DND-41 (cell line): ENCODE data around the gene VPS33B.
A peak's percentile ranks its signal among the peaks of the same experiment; 100 is the strongest.

ENCODE experiments used
- ATAC-seq: fragments of 200-7000 bp; cut with Tn5 transposase; 3 replicates; pipeline ENCODE4 v1.9.1; 2021; ENCODE audit warnings: low read depth; ENCODE audit not compliant: insufficient read depth
- DNase-seq: peaks from one replicate; pipeline ENCODE4 v3.0.0-alpha.2; 2020
- H2AFZ ChIP-seq: 2 replicates; pipeline ENCODE4 v1.6.0; 2012; ENCODE audit warnings: low read depth, low read length
- H3K27ac ChIP-seq: 2 replicates; pipeline ENCODE4 v1.5.1; 2012; ENCODE audit warnings: low read length, inconsistent platforms
- H3K27me3 ChIP-seq: fragments of 200-600 bp; sonication (generic); 2 replicates; pipeline ENCODE4 v1.6.0; 2012; ENCODE audit warnings: low read length, mild to moderate bottlenecking, inconsistent platforms; ENCODE audit not compliant: insufficient read depth, poor library complexity
- H3K36me3 ChIP-seq: 2 replicates; pipeline ENCODE4 v1.5.1; 2012; ENCODE audit warnings: low read length, inconsistent platforms; ENCODE audit not compliant: insufficient read depth
- H3K4me1 ChIP-seq: 2 replicates; pipeline ENCODE4 v1.5.1; 2012; ENCODE audit warnings: mild to moderate bottlenecking, low read length; ENCODE audit not compliant: insufficient read depth
- H3K4me2 ChIP-seq: 2 replicates; pipeline ENCODE4 v1.6.0; 2012; ENCODE audit warnings: mild to moderate bottlenecking, moderate library complexity, low read length, inconsistent platforms; ENCODE audit not compliant: insufficient read depth
- H3K4me3 ChIP-seq, 2 experiments: fragments of 200-600 bp in 1 of 2; shearing (Covaris generic) in 1 of 2; 2 replicates each; pipeline ENCODE4 v1.5.1; 2012 to 2016; ENCODE audit warnings: inconsistent platforms in 2 of 2, low read length in 2 of 2, mild to moderate bottlenecking in 2 of 2, low read depth in 1 of 2, moderate library complexity in 1 of 2
- H3K79me2 ChIP-seq: 2 replicates; pipeline ENCODE4 v1.6.0; 2012; ENCODE audit warnings: low read length, inconsistent platforms; ENCODE audit not compliant: insufficient read depth
- H3K9ac ChIP-seq: 2 replicates; pipeline ENCODE4 v1.6.0; 2012; ENCODE audit warnings: low read depth, mild to moderate bottlenecking, inconsistent platforms, low read length, moderate library complexity
- H3K9me3 ChIP-seq: 2 replicates; pipeline ENCODE4 v1.5.1; 2012; ENCODE audit warnings: low read length, moderate library complexity, mild to moderate bottlenecking, inconsistent platforms; ENCODE audit not compliant: insufficient read depth, severe bottlenecking
- H4K20me1 ChIP-seq: 2 replicates; pipeline ENCODE4 v1.6.0; 2012; ENCODE audit warnings: low read length; ENCODE audit not compliant: insufficient read depth
- EZH2 ChIP-seq: IDR thresholded peaks from 3 replicates; pipeline ENCODE4 v1.6.1; 2012; ENCODE audit warnings: borderline replicate concordance, low read depth, mild to moderate bottlenecking, moderate library complexity, low read length, inconsistent platforms; ENCODE audit not compliant: severe bottlenecking
- TF ChIP-seq, protein P1 (sequence below): IDR thresholded peaks from 2 replicates; pipeline ENCODE4 v1.5.1; 2012; ENCODE audit warnings: borderline replicate concordance, low read length, moderate library complexity, mild to moderate bottlenecking; ENCODE audit not compliant: poor library complexity, severe bottlenecking; ENCODE audit errors: extremely low read depth

Gene VPS33B

DNA sequence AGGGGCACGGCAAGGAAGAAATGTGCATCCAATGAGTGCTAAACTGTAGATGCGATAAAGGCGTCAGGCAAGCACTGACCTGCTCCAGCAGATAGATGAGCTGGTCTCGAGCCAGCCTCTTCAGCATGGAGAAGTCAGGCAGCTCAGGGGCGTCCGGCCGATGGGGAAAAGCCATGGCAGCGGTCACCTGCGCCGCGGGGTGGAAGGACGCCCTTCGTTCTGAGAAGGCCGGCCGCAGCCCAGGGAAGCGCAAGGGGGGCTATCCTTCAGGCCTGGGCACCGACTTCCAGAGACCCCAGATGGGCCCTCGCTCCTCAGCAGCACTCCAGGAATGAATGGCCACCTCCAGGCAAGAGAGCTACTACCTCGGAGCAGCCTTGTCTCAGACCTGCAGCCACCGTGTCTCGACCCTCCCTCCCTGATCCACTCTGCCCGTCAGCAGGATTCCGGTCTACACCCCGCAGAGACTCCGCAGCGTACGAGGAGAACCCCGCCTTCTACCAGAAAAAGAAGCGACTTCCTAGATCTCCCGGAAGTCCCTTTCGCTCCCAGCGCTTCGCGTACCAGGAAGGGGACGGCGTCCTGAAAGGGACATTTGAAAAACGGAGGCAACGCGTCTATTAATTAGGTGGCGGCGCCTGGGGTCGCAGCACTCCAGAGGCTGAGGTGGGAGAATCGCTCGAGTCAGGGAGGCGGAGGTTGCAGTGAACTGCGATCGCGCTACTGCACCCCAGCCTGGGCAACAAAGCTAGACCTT, at the start of gene VPS33B:
Gene VPS33B (minus strand): TSS at position 520 of the 757 bp plus-strand sequence. CDS start 345 bp downstream, at position 175.
- peak; percentile 88 for DNase-seq
- Histone ChIP-seq H3K4me3 (peak within 1 kb of the TSS; percentile 76 to 88), H3K4me1 (peaks cover 33% of the 10 kb centered on the region), H3K27ac (peak within 1 kb of the TSS; percentile 80), H3K36me3 (peaks cover 6% of the 10 kb centered on the region), H4K20me1 (0 out of 2 replicates have a peak, but pooled peaks cover 2% of the 10 kb centered on the region), H3K9me3 (no peaks in the 10 kb centered on the region), H3K9ac (peak within 1 kb of the TSS; percentile 87), H2AFZ (peak within 1 kb of the TSS; percentile 79), H3K4me2 (peak within 1 kb of the TSS; percentile 94), H3K27me3 (no peaks in the 10 kb centered on the region), H3K79me2 (peaks cover 49% of the 10 kb centered on the region)
- ATAC-seq, result peak; percentile 91
- TF ChIP-seq EZH2, result no peak
- TF ChIP-seq, protein P1, sequence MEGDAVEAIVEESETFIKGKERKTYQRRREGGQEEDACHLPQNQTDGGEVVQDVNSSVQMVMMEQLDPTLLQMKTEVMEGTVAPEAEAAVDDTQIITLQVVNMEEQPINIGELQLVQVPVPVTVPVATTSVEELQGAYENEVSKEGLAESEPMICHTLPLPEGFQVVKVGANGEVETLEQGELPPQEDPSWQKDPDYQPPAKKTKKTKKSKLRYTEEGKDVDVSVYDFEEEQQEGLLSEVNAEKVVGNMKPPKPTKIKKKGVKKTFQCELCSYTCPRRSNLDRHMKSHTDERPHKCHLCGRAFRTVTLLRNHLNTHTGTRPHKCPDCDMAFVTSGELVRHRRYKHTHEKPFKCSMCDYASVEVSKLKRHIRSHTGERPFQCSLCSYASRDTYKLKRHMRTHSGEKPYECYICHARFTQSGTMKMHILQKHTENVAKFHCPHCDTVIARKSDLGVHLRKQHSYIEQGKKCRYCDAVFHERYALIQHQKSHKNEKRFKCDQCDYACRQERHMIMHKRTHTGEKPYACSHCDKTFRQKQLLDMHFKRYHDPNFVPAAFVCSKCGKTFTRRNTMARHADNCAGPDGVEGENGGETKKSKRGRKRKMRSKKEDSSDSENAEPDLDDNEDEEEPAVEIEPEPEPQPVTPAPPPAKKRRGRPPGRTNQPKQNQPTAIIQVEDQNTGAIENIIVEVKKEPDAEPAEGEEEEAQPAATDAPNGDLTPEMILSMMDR, result no peak

DNA sequence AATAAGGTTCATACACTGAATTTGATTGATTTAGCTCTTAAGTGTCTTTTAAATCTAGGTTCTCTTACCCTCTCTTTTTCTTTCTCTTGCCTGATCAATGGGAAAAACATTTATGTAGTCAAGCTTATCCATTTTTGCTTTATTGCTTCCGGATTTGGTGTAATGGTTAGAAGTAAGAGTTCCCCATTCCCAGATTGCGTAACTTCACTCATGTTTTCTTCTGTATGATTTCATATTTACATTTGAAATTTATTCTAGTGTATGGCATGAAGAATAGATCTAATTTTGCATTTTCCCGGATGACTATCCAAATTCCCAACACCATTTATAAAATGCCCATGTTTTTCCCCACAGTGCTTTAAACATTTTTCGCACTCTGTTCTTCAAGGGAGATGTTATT, 49.8 kb upstream of the VPS33B start:
- no peak for ATAC-seq
- TF ChIP-seq EZH2, result no peak
- TF ChIP-seq, protein P1, result no peak
- no peak overlapping the region for H3K4me3 ChIP-seq
- no peaks in the 10 kb centered on the region for H4K20me1 ChIP-seq
- H3K79me2 ChIP-seq, result no peaks in the 10 kb centered on the region
- no peaks in the 10 kb centered on the region for H3K4me1 ChIP-seq
- no peak overlapping the region for H3K4me2 ChIP-seq
- no peaks in the 10 kb centered on the region for H3K9me3 ChIP-seq
- H3K9ac ChIP-seq, result no peak overlapping the region
- no peak for DNase-seq
- no peak overlapping the region for H3K27ac ChIP-seq
- no peak overlapping the region for H2AFZ ChIP-seq
- no peaks in the 10 kb centered on the region for H3K36me3 ChIP-seq
- peaks cover 7% of the 10 kb centered on the region for H3K27me3 ChIP-seq

GRCh38 chr15:91070872-91071271, 48.5 kb upstream of the VPS33B start:
- H3K4me3 ChIP-seq, result no peak overlapping the region
- no peaks in the 10 kb centered on the region for H3K79me2 ChIP-seq
- ATAC-seq (no peak), DNase-seq (no peak)
- no peaks in the 10 kb centered on the region for H3K9me3 ChIP-seq
- H4K20me1 ChIP-seq, result no peaks in the 10 kb centered on the region
- H3K4me2 ChIP-seq, result no peak overlapping the region
- TF ChIP-seq, protein P1, result no peak
- no peak for TF ChIP-seq EZH2
- H3K36me3 ChIP-seq, result no peaks in the 10 kb centered on the region
- H3K9ac ChIP-seq, result no peak overlapping the region
- no peaks in the 10 kb centered on the region for H3K4me1 ChIP-seq
- peaks cover 7% of the 10 kb centered on the region for H3K27me3 ChIP-seq
- H3K27ac ChIP-seq, result no peak overlapping the region
- no peak overlapping the region for H2AFZ ChIP-seq
